ENCODE results near the gene RAB12. TPM values are rescaled to one million over a fixed set of nuclear protein-coding genes. Genes with fewer than 3 reads are reported as not detected.

The RAB12 gene
- total RNA-seq, 1 experiment from 2014 or later: 51.3 TPM

DNA sequence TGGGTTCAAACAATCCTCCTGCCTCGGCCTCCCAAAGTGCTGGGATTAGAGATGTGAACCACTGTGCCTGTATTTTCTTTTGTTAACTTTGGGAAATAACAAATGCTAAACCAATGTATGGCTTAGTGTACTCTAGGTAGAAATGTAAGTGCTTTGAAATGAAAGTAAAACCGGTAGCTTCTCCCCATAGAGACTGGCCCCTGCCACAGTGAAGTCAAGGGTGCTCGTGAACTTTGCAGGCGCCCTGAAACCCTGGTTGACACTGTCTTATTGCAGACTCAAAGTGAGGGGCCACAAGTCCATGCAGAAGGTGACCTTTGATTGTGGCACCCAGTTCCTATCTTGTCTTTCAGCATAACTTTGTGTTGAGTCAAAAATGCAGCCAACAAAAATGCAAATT lies 72.0 kb downstream of the RAB12 start:
- no peaks in the 10 kb centered on the region for H3K36me3 Mint-ChIP-seq (ENCODE audit: insufficient read depth in 1 of 3, low read depth in 3 of 3)
- no peaks in the 10 kb centered on the region for H3K9me3 Mint-ChIP-seq
- no peak overlapping the region for H3K4ac ChIP-seq (ENCODE audit: low read depth, low read length)
- no peaks in the 10 kb centered on the region for H3K79me1 ChIP-seq (ENCODE audit: insufficient read depth, low read depth, low read length, poor library complexity, severe bottlenecking)
- peak overlapping the region; percentile 14 for H2BK20ac ChIP-seq (ENCODE audit: low read depth, low read length, poor library complexity, severe bottlenecking)
- H4K5ac ChIP-seq (ENCODE audit: insufficient read length, low read depth, low read length): no peak overlapping the region
- H3K4me2 ChIP-seq (ENCODE audit: insufficient read depth, insufficient read length, low read length): no peak overlapping the region
- no CpG with 5 or more reads among the region's 4 CpGs for WGBS (ENCODE audit: extremely low coverage, insufficient read length, low lambda C conversion rate)
- H3K56ac ChIP-seq (ENCODE audit: insufficient read length, low read depth, low read length): no peak overlapping the region
- peaks cover 14% of the 10 kb centered on the region in 2 experiments for H3K4me1 Mint-ChIP-seq
- H3T11ph ChIP-seq (ENCODE audit: low read length): no peak overlapping the region
- H4K8ac ChIP-seq (replicated peaks; ENCODE audit: insufficient read length, low read depth, low read length): no peak overlapping the region
- no peaks in the 10 kb centered on the region for H4K20me1 ChIP-seq (ENCODE audit: control insufficient read depth, insufficient read depth, insufficient read length)
- no peak overlapping the region for H3K14ac ChIP-seq (ENCODE audit: insufficient read depth, low read length)
- no peaks in the 10 kb centered on the region for H3K79me2 ChIP-seq (ENCODE audit: insufficient read depth, low read length)
- H2BK15ac ChIP-seq (ENCODE audit: low read depth, low read length): no peak overlapping the region
- no peak overlapping the region for H3K27ac ChIP-seq (ENCODE audit: insufficient read length, low read depth, low read length)
- no peak overlapping the region for H3K27ac Mint-ChIP-seq
- H3K23ac ChIP-seq (ENCODE audit: insufficient read length, low read depth, low read length): no peak overlapping the region
- H4K91ac ChIP-seq (ENCODE audit: insufficient read length, low read depth, low read length): no peak overlapping the region
- H3K27me3 Mint-ChIP-seq (ENCODE audit: low read depth): no peaks in the 10 kb centered on the region; the same call in 1 of the 2 replicates
- no peak overlapping the region for H2AFZ ChIP-seq (ENCODE audit: low read length)
- H3K9me3 ChIP-seq (ENCODE audit: control insufficient read depth, low read depth, low read length): no peaks in the 10 kb centered on the region
- H2BK5ac ChIP-seq (ENCODE audit: insufficient read length, low read length): no peak overlapping the region
- H3K27me3 ChIP-seq (ENCODE audit: insufficient read depth, low read length): no peaks in the 10 kb centered on the region
- DNase-seq: no peak
- H2AK5ac ChIP-seq (ENCODE audit: insufficient read length, low read length): no peak overlapping the region
- no peak overlapping the region for H2BK12ac ChIP-seq (ENCODE audit: insufficient read length, low read depth, low read length)
- 0 out of 2 replicates have a peak, but pooled peaks cover 3% of the 10 kb centered on the region for H3K4me1 ChIP-seq (ENCODE audit: insufficient read depth, low read length)
- no peak overlapping the region for H3K18ac ChIP-seq (ENCODE audit: insufficient read length, low read depth, low read length)
- no peaks in the 10 kb centered on the region for H3K23me2 ChIP-seq (ENCODE audit: insufficient read length, low read depth, low read length, poor library complexity, severe bottlenecking)
- no peak overlapping the region for H3K9ac ChIP-seq (ENCODE audit: extremely low read depth, insufficient read length, low read length)
- H2BK120ac ChIP-seq (ENCODE audit: low read depth, low read length, poor library complexity, severe bottlenecking): no peak overlapping the region
- H3K4me3 Mint-ChIP-seq: no peak overlapping the region
- TF ChIP-seq, protein P1, sequence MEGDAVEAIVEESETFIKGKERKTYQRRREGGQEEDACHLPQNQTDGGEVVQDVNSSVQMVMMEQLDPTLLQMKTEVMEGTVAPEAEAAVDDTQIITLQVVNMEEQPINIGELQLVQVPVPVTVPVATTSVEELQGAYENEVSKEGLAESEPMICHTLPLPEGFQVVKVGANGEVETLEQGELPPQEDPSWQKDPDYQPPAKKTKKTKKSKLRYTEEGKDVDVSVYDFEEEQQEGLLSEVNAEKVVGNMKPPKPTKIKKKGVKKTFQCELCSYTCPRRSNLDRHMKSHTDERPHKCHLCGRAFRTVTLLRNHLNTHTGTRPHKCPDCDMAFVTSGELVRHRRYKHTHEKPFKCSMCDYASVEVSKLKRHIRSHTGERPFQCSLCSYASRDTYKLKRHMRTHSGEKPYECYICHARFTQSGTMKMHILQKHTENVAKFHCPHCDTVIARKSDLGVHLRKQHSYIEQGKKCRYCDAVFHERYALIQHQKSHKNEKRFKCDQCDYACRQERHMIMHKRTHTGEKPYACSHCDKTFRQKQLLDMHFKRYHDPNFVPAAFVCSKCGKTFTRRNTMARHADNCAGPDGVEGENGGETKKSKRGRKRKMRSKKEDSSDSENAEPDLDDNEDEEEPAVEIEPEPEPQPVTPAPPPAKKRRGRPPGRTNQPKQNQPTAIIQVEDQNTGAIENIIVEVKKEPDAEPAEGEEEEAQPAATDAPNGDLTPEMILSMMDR (conservative IDR thresholded peaks at IDR 0.05): no peak
